GM21423 (cell line): ENCODE data around the gene ADAMTS19.
"Not testable (repeated sequence)": the region's sequence is repeated elsewhere in the genome, so short reads cannot be mapped to it uniquely, and the experiment has no call there.

ENCODE experiments used
- ATAC-seq: cut with Tn5 transposase; IDR thresholded peaks from one replicate; pipeline ENCODE4 v1.9.1; 2021; ENCODE audit warnings: mild to moderate bottlenecking, moderate library complexity; ENCODE audit not compliant: unreplicated experiment

Gene ADAMTS19

GRCh38 chr5:129591508-129592160 lies 131.5 kb downstream of the ADAMTS19 start:
- ATAC-seq, result no peak

- no peak for ATAC-seq
Measured at GRCh38 chr5:129593525-129593924, 133.4 kb downstream of the ADAMTS19 start.

DNA sequence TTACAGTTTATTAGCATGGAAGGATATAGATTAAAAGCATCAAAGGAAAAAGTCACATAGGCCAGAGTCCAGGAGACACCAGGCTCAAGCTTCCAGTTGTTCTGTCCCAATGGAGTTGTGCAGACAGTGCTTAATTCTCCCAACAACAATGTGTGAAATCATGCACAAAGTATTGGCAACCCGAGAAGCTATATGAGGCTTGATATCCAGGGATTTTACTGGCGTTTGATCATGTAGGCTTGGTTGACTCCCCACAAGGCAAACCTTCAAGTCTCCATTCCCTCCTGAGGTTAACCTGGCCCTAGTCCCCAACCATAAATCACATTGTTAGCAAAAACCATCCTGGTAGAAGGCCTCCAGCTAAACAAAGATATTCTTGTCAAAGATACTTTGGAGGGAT lies 141.5 kb downstream of the ADAMTS19 start:
- ATAC-seq, result no peak

GRCh38 chr5:129608350-129608749 lies 148.3 kb downstream of the ADAMTS19 start:
- ATAC-seq, result no peak

DNA sequence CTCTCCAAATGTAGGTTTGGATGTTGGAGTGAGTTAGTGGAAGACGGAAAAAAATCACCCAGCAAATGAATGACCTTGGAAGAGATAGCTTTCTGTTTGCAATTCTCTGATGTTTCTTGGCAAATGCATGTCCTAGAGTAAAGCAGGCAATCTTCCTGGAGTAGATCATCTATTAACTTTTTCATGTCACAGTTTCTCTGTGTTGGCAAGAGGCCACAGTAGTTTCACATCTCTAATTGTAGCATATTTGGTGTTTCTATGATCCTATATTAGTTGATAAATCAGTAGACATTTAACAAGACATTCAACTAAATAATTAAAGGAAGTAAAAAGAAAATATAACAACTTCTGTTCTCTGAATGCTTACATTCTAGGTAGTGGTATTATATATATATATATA lies 149.6 kb downstream of the ADAMTS19 start:
- ATAC-seq, result no peak

DNA sequence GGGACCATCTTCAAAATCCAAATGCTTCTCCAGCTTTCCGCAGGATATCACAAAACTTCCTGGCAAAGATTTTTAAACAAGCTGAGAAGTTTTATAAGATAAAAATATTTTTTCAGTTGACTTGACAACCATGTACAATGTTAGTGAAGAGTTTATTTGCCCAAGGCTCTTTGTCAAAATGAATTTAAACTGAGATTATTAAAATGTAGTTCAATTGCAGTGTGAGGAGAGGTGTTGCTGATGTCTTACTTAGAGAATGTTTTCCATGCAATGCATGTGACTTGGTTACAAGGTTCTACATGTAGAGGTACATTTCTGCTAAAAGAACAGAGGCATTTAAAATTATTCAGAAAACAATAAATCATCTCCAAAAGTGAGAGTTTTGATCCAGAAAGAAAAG lies 156.4 kb downstream of the ADAMTS19 start:
- no peak for ATAC-seq

DNA sequence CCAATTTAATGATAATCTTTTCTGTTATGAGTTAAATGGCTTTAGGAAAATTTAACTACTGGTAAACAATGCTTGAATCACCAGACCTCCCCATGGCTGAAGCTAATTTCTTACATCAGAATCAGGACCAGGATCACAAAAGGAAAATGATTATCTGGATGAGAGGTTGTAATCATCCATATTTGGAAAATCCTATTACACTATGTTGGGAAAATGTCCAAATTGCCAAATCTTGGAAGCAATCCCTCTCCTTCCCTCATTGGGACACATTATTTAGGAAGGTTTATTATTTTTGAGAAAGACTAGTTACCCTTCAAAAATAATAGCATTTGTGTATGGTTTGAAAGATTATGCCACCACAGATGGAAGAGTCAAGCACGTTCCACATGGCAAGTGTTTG lies 157.1 kb downstream of the ADAMTS19 start:
- no peak for ATAC-seq

DNA sequence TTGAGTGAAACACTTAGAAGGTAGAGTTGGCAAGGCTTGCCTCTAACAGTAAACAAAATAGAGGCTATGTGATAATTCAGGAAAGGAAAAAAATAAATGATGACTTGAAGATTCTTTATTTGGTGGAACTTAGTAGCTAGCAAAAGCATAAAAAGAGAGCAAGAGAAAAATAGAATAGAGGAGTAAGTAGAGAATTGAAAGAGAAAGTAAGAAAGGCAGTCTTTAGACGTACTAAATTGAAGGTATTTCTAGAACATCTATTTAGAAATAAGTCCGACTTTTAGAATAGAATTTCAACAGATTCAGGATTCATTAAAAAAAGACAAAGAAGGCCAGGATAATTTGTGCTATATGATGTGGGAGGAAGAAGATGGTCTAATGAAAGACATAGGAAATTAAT lies 159.7 kb downstream of the ADAMTS19 start:
- no peak for ATAC-seq

- no peak for ATAC-seq
Measured at GRCh38 chr5:129622531-129622930, 162.4 kb downstream of the ADAMTS19 start.

GRCh38 chr5:129629575-129629974 lies 169.5 kb downstream of the ADAMTS19 start:
- ATAC-seq, result no peak

DNA sequence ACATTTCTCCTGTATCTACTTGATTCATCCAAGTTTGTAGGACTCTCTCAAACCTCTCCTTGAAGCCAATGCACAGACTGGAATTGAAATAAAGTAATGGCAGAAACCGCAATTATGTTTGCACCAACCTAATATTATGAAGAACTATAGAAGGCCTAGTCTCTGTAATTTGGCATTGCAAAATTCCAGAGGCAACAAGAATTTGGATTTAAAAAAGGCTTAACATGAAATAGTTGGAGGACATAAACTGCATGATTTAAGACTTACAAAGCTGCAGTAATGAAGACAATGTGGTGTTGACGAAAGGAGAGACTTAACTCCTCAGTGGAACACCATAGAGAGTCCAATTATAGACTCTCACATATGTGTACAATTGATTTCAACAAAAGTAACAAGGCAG lies 170.0 kb downstream of the ADAMTS19 start:
- no peak for ATAC-seq

DNA sequence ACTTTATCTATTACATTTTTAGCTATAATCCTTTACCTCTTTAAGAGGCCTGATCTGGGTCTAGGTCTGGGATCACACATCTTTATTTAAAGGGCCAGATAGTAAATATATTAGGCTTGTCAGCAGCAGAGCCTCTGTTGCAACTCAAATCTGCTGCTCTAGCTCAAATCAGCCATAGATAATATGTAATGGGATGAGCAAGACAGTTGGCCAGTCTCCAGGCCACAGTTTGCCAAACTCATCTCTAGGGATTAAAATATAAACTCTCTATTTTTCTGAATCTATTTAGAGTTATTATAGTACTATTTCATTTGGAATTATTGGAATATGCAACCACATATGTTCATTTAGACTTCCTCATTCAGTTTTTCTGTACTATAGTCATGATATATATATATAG lies 171.9 kb downstream of the ADAMTS19 start:
- no peak for ATAC-seq

DNA sequence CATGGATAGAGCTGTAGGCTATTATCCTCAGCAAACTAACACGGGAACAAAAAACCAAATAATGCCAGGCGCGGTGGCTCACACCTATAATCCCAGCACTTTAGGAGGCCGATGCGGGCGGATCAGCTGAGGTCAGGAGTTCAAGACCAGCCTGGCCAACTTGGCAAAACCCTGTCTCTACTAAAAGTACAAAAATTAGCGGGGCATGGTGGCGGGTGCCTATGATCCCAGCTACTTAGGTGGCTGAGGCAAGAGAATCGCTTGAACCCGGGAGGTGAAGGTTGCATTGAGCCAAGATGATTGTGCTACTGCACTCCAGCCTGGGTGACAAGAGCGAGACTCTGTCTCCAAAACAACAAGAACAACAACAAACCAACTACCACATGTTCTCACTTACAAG lies 177.4 kb downstream of the ADAMTS19 start:
- not testable (repeated sequence) for ATAC-seq

DNA sequence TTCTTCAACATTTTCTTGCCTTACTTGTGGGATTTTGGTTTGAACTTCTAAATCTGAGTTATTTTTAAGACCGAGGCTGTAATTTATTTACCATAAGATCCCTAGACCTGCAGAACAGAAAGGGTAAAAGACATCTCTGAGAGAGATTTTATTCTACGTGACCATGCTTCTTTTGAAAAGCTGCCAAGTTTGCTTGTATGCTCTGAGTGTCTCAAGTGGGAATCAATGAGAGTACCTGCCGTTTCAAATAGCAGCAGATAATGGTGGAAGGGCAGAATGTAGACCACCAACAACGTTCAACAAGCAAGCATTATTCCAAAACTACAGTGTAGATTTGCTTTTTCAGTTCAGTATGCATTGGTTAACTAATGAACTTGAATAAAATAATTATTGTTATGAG lies 179.2 kb downstream of the ADAMTS19 start:
- no peak for ATAC-seq

DNA sequence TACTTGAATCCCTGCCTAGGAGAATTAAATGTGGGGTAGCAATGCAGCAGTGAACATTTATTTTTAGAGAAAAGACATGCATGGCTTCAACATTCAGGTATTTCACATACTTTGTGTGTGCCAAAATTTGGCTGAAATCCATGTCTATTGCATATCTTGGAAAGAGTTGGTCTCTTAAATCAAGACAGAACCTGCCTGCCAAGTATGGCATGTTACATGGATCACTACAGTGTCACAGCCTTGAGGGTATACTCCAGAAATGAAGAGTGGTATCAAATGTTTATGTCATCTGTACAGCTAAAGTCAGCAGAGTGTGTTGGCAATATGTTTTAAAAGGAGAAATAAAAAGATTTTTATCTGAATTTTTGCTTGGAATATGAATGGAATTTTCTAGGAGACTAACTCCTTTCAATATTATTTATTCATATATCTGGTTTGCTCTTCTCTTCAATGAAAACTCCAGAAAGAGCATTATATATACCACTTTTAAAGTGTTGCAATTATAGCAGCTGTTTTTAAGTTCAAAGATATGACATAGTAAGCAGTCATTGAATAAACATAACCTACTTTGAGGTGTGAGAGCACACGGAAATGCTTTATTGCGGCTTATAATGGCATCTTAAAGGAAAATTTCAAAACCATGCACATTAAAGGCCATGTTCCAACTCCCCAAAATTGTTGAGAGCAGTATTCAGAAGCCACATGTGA lies 192.4 kb downstream of the ADAMTS19 start:
- no peak for ATAC-seq

DNA sequence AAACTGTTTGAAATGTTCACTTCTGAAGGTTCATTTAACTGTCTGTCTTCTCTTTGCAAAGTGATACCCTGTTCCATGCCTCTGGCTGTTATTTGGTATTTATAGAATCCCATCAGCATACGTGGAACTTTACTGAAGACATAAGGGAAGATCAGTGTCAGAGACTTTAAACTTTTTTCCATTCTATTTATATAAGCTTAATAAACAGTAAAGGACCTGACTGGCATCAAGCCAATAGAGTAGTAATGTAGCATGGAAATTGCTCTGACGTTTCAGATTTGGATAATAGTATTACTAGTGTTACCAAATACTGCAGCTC lies 192.9 kb downstream of the ADAMTS19 start:
- ATAC-seq, result no peak

DNA sequence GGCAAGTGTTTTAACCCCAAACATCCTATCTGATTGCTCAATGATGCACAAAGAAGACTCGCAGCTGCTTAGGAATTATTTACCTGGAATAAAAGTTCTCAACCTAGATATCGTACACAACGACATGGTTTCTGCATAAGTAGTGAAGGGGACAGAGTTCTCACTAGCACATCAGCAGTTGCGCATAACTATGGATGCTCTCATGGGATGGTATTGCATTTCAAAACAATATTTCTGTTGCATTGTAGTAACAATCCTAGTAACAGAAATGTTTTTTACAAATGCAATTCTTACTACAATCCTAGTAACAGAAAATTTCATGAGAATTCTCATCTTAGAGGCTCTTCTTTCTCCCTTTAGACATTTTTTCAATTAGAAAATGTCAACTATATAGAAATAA lies 193.3 kb downstream of the ADAMTS19 start:
- ATAC-seq, result no peak

DNA sequence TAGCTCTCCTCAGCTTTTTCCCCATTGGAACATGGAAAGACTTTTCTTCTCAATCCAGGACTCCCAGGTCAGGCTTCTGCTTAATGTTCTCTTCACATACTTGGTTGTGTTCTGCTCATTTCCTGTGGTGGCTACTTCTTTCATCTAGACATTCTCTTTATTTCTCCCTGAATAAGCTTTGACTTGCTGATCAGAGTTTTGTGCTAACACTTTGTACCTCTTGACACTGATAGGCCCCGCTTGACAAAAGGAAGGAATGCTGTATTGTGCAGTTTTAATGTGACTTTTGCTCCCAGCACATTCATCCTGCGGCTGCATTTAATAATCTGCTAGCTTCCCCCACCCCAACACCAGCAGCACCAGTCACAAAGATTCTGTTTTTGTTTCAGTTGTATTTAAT lies 196.9 kb downstream of the ADAMTS19 start:
- ATAC-seq, result no peak

DNA sequence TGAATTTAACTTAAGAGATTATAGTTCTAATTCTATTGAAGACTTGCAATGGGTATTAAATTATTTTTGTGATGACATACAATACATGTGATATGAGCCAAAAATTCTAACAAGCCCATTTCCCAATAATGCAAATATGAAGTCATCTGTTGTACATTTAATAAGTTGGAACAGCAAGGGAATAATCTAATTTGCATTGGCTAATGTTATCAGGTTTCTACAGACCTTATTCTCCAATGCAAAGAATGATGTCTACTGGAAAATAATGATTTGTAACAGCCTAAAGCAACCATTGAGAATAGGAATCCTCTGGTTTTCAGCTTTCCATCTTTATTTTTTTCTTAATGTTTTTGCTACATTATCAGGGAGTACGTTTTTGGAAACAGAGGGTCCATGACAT lies 198.7 kb downstream of the ADAMTS19 start:
- no peak for ATAC-seq

DNA sequence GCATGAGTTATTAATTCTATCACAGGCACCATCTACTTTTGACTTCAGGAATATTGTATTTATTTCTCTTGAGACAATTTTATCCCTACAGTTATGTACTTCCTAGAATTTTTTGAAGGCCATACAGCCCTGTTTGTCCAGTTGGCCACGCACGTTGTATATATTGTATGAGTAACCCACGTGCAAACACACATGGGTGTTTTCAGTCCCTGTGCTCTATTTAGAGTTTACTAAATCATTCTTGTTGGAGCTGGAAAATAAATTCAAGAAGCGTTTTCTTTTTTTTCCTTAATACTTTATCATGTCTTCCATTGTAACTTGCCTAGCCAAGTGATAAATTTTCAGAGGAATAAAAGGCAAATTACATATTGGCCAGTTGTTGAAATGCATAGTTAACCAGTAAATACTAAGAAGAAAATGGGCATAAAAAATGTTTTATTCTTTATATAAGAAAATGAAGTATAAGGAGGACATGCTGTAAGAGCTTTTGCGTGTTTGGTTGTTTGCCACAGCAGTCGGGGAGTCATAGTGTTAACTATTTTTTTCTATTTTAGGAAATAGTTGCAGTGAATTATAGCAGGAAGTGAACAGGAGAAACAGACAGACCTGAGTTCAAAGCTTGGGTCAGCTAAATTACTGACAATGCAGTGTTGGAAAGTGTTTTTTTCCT lies 201.4 kb downstream of the ADAMTS19 start:
- no peak for ATAC-seq

DNA sequence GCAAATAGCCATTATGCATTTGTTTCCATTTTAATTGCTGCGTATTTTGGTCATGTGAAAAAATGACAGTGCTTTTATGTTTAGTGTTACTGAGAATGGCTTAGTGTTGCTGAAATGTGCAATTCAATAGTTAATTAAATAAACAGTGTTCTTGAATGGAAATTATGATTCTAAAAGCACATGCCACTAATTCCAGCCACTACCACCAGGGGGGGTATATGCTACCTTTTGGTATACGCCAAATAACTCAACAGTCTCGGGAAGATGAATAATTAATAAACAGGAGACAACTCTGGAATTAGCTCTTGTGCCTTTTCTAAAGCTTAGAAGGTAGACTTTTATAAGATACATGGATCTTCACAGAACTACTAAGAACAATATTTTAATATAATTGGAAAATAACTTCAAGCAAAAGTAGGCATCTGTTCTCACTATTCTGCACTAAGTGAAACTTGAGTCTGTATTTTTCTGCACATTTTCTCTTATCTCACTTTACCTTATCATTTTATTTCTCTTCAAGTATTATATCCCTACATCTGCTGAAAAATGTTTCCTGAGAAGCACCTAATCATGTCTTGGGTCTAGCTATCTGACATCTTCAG lies 204.3 kb downstream of the ADAMTS19 start:
- peak; percentile 64 for ATAC-seq

GRCh38 chr5:129670957-129671500 lies 210.9 kb downstream of the ADAMTS19 start:
- ATAC-seq, result no peak
